HG03575 (cell line): Measurements from ENCODE around the gene VASH1.
"Not testable (repeated sequence)": the region's sequence is repeated elsewhere in the genome, so short reads cannot be mapped to it uniquely, and the experiment has no call there.

Experiments used
- ATAC-seq: cut with Tn5 transposase; IDR thresholded peaks from one replicate; pipeline ENCODE4 v1.9.1; 2021; ENCODE audit not compliant: unreplicated experiment, insufficient number of reproducible peaks, low FRiP score; ENCODE audit errors: extremely low read depth

VASH1 gene

DNA sequence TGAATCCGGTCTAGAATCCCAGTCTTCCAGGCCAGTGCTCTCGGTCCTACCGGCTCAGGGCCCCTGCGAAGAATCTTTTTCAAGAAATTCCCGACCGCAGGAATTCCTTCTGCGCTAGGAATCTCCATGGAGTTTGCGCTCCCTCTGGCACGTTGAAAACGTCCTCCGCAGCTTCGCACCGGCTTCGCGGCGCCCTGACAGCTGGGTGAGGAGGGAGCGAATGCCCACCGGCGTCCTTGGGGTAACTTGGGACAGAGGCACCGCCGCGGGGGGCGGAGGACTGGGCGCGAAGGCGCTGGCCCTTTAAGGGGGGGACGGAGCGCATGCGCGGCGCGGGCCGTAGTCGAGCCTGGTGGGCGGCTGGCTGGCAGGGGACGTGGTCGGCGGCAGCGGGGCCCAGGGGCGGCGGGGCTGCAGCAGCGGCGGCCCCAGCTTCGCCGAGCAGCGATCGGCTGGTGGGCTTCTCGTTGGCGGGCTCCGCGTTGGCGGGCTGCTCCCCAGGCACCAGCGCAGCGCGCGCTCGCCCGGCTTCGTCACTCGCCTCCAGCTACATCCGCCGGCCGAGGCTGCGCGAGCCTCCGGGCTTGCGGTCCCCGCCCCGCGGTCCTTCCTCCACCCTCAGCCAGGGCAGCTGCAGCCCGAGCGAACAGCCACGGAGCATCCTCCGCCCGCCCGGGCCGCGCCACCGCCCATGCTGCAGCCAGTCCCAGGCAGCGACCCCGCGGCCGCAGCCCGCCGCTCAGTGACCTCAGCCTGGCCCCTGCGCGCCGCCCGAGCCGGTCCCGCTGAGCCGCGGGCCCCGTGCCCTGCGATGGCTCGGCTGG, at the start of gene VASH1:
TSS of gene VASH1 (plus strand) at position 333 of the 824 bp plus-strand sequence. CDS start 1,354 bp downstream, outside the sequence.
- ATAC-seq, result no peak

DNA sequence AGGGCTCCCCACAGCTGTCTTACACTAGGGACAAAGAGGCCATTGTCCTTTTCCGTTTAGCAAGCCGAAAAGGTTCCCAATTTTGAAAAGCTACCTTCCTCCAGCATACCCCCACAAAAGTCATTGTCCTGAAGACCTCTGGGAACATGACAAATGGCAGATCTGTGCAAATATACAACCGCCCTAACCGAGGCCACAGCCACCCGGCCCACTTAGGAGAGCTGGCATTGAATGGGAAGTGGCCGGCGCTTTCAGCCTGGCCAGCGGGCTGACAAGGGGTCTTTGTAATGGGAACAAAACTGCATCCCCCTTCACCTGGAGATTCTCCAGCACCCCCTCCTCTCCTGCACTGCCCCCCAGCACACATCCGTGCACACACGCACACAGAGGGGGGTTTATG, 48.1 kb upstream of the VASH1 start:
- ATAC-seq, result no peak

DNA sequence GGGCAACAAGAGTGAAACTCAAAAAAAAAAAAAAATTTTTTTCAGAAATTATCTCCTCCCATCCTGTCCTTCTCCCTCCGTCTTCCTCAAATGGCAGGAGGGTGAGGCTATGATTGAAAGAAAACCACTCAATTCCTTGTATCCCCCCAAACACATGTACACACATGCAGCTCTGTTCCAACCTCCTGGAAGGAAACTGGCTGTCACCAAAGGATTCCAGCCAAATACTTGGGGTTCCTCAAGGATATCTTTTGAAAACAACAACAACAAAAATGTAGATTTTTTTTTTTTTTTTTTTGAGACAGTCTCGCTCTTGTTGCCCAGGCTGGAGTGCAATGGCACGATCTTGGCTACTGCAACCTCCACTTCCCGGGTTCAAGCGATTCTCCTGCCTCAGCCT, 46.8 kb upstream of the VASH1 start:
- ATAC-seq, result no peak

DNA sequence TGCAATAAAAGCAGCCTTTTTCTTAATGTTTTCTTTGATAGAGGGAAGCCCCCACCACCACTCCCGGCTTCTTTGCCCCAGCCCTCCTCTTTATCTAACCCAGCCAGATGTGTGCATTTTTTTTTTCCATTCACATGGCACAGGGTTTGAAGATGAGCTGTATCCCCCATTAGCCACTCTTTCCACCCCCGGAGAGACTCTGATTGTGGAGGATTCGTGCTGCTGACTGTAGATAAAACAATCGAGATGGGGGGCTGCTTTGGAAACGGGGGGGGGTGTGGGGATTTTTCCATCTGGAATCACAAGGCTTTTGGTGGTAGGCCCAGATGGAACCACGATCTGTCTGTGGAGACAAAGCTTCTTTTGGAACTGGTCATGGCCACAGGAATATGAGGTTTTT, 46.2 kb upstream of the VASH1 start:
- ATAC-seq, result no peak

DNA sequence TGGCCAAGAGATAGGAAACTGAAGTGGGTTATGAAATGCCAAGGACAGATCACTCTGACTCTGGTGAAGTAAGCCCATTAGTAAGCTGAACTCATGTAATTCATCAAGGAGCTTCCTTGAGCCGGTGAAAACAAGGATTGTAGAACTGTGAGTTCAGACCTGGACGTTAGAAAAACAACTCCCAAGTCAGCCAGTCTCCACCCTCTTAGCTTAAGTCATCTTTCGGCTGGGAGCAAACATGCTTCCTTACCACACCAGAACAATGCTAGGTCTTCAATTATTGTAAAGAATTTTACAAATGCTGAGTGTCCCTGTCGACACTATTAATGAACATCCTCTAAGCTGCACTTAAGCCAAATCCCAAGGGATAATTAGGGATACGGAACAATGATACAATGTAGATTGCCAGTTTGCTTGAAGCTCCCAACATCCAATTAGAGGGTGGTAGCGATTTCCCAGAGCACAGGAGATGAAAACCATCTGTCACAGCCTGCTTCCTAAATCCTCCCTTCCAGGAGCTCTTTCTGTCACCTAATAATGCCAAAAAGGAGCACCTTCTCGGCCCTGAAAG, 45.7 kb upstream of the VASH1 start:
- no peak for ATAC-seq

DNA sequence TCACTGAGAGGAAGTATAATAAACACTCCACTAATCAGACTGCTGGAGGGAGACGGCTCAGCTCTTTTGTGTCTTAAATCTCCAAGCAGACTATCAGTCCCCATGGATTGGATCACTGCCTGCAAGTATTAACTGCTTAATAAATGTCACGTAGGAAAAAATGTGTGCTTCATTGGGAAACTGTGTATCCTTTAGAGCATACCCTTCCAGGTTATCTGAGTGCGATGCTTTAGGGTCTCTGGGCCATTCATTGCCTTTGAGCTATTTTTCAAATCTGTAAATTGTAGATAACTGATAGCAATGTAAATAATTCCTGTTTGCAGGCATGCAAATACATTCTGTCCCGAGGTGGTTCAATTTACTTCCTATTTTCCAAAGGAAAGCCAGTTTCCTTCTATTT, 45.0 kb upstream of the VASH1 start:
- ATAC-seq, result no peak

DNA sequence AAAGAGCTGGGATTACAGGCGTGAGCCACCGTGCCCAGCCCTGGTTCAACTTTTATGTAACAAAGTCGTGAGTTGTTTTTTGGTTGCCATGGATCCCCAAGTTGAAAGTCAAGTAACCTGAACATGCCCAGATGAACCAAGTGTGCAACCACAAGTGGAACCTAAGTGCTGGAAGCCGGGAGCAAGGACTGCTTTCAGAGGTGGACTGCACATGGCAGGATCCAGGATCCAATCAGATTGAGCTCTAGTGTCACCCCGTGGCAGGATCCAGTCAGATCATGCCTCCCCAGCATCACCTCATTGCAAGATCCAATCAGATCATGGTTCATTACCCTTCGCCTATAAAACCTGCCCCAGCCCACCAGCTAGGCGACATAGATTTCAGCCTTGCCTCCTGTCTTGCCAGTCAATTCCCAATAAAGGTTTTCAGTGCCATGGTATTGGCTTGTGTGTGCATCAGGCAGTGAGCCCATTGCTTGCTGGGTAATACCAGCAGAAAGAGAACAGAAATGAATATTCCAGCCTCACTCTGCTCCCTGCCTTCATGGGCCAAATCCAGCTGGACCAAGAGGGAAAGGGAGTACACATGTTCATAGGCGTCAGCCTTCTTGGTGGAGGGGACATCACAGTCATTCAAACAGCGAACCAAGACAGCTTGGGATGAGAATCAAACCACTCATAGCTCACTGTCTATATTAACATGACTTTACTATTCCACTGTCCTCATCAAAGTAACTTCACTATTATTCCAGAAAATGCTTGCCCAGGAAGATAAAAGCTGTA, 43.6 kb upstream of the VASH1 start:
- ATAC-seq, result no peak

DNA sequence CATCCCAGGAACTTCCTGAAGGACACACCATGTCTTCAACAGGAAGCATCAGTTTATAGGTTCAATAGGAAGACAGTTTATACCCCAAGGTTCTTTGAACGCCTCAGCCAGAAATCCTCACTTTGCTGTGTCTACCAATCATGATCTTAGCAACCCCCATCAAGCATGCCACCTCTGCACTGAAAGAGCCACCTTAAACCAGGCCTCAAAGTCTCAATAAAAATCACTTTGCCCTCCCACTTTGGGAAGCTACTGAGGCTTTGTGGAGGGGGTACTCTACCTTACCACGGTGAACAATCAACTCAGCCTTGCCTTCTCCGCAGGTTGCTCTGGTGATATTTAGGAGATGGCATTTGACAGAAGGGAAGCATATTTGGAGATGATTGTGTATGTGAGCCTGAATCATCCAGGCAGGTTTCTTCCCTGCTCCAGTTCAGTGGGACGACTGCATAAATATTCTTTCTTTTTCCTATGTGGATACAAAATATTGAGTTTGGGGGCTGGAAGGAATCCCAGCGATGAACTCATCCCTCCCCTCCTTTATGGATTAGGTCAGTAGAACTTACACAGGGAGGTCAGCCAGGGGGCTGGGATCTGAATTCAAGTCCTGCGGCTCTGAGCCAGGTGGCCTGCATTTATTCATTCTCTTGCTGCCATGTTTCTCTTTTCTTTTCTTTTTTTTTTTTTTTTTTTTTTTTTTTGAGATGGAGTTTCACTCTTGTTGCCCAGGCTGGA, 42.8 kb upstream of the VASH1 start:
- ATAC-seq, result no peak

DNA sequence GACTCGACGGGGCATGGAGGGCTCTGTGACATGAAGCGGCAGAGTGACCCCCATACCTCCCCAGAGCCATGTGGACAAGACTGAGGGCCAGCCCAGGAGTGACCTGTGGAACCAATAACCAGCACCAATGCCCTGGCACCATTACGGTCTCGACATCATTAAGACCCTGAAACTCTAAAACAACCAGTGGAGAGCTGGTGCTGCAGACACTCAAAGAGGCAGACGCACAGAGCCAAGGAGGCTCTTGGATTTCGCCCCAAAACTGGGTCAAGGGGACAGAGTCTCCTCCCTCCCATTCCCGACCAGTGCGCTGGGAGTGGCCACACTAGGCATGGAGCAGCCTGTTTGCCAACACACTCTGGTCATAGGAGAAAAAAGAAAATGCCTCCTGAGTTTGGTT, 41.6 kb upstream of the VASH1 start:
- no peak for ATAC-seq

DNA sequence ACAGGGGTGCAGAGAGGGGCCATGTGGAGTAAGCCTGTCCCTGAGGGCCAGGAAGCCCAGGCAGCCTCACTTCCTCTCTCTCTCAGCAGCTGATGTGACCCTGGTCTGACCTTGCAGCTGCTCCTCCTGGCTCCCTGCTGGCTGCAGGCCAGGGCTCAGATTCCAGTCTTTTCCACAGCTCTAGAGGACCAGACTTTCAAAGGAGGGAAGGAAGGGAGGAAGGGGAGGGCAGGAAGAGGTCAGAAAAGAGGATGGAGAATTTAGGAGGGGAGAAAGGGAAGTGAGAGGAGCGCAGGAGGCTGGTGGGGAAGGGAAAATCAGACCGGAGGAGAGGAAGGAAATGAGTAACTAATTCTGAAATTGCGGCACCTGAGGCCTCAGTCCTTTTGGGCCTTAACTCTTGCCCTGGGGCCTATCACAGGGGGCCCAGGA, 40.9 kb upstream of the VASH1 start:
- ATAC-seq, result no peak

DNA sequence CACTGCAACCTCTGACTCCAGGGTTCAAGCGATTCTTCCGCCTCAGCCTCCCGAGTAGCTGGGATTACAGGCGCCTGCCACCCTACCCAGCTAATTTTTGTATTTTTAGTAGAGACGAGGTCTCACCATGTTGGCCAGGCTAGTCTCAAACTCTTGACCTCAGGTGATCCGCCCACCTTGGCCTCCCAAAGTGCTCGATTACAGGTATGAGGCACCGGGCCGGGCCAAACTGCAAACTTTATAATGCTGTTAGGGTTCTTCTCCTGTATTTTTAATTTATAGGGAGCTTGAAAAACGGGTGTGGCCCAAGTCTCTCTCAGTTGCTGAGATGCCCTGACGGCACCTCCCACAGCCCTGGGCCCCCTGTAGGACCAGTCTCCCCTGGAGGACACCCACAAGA, 39.8 kb upstream of the VASH1 start:
- not testable (repeated sequence) for ATAC-seq

DNA sequence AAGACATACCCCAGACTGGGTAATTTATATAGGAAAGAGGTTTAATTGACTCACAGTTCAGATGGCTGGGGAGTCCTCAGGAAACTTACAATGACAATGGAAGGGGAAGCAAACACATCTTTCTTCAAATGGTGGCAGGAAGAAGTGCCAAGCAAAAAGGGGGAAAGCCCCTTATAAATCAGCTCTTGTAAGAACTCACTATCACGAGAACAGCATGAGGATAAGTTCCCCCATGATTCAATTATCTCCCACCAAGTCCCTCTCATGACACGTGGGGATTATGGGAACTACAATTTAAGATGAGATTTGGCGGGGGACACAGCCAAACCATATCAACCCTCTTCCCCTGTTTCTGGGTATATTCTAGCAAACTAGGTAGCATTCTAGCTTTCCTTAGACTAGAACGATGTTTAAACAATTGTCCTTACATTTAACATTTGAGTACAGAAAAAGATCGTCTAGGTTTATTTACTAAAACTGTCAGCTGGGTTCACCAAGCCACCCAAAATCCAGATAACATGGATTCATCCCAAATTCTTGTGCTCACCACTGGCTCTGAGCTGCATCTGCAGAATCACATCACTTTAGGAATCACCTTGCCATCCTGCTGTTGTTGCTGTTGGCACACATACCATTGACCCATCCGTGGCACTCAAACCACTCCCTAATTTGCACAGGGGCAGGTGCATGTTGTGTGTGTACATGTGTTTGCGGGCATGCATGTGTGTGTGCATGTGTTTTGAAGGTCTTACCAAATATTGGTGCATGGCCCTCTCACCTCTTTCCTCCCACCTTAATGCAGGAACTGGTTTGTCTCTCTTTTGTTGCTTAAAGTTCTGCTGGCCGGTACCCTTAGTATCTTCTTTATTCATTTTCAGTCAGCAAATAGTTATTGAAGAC, 36.4 kb upstream of the VASH1 start:
- ATAC-seq, result no peak

DNA sequence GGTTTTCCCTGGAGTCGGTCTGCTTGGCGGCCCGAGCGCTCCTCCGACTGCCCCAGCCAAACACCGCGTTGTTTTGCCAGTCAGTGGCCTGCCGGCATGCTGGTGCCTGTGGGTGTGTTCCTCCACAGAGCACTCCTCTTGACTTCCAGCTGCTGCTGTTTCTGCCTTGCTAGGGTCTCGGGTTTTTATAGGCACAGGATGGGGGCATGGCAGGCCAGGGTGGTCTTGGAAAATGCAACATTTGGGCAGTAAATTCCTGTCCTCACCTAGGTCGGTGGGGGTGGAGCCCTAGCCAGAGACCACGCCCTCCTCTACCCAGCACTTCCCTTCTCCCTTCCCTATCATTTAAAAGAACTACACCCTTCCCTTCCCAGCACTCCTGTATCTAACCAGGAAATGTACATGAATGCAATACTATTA, 34.7 kb upstream of the VASH1 start:
- ATAC-seq, result no peak

DNA sequence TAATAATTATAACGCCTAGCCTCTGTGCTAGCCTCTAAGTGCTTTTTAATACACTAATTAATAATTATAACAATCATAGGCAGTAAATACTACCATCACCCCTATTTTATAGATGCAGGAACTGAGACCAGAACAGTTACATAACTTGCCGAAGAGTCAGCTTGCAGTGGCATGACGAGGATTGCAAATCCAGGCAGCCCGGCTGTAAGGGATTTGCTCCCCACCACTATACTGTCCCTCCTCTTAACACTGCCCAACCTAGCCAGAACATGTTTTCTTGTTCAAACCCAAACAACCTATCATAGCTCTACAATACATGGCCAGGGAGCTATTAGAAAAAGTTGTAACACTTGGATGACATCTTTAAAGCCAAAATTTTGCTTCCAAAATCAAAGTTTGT, 33.9 kb upstream of the VASH1 start:
- ATAC-seq, result no peak

DNA sequence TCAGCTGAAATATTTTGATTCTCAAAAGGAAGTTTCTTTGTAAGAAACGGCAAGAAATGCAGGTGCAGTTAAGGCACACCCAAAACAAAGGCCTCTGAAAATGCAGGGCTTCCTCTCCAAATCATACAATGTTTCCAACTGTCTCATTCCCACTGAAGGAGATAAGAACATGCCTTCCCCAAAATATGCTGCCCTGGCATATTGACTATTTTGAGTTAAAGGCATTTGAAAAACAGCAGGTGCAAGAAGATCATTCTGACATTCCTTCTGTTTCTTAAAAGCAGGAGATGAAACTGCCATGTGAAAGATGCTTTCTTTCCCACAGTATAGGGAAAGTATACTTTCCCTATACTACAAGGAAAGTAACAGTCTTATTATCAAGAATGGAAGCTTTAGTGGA, 33.4 kb upstream of the VASH1 start:
- ATAC-seq, result no peak

DNA sequence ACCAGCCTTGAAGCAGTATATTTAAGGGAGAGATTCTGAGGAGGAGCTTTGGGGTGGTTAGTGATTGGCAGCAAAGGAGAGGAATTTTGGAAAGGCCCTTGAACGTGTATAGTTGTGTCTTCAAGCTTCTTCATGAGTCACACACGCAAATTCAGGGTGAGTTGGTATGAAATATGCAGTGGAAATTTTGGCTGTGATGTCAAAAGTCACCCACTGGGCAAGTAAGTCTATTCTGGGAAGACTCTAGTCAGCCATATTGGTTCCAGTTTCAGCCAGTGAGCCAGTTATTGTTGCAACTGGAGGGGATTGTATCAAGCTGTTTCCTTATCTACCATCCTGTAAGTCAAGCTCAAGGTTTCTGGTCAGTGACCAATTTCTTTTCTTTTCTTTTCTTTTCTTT, 32.0 kb upstream of the VASH1 start:
- no peak for ATAC-seq

DNA sequence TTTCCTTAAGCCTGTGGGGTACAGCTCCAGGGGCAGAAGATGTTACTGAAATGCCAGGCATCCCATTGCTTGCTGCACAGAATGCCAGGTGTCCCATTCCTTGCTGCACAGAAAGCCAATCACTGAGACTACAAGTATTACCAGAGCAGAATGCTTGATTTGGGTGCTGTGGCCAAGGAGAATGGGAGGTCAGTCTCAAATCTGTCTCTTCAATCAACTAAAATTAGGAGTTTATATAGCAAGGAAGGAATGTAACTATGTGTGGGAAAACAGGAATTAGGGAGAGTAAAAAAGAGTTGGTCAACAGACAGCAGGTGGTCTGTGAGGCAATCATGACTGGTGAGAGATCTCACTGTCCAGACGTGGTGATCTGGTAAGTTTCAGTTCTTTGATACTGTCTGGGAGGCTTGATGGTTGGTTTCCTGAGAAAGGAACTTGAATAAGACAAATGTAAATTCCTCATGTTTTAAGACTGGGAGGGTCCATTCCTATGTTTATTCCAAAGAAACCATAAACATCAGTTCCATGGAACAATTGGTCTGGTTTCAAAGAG, 31.2 kb upstream of the VASH1 start:
- no peak for ATAC-seq

DNA sequence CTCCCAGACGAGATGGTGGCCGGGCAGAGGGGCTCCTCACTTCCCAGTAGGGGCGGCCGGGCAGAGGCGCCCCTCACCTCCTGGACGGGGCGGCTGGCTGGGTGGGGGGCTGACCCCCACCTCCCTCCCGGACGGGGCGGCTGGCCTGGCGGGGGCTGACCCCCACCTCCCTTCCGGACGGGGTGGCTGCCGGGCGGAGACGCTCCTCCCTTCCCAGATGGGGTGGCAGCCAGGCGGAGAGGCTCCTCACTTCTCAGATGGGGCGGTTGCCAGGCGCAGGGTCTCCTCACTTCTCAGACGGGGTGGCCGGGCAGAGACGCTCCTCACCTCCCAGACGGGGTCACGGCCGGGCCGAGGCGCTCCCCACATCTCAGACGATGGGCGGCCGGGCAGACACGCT, 26.8 kb upstream of the VASH1 start:
- ATAC-seq, result not testable (repeated sequence)
